GM18520 (cell line): ENCODE measurements around the gene TYRO3.

Experiments
- ATAC-seq: cut with Tn5 transposase; IDR thresholded peaks from one replicate; pipeline ENCODE4 v1.9.1; 2021; ENCODE audit not compliant: unreplicated experiment

Gene TYRO3

GRCh38 chr15:41558400-41559238 is at the start of gene TYRO3:
TYRO3 (plus strand) TSS chr15:41559212; CDS start chr15:41559258, 46 bp downstream.
- ATAC-seq: no peak

GRCh38 chr15:41510728-41511127 is 48.3 kb upstream of the TYRO3 start:
- no peak for ATAC-seq

DNA sequence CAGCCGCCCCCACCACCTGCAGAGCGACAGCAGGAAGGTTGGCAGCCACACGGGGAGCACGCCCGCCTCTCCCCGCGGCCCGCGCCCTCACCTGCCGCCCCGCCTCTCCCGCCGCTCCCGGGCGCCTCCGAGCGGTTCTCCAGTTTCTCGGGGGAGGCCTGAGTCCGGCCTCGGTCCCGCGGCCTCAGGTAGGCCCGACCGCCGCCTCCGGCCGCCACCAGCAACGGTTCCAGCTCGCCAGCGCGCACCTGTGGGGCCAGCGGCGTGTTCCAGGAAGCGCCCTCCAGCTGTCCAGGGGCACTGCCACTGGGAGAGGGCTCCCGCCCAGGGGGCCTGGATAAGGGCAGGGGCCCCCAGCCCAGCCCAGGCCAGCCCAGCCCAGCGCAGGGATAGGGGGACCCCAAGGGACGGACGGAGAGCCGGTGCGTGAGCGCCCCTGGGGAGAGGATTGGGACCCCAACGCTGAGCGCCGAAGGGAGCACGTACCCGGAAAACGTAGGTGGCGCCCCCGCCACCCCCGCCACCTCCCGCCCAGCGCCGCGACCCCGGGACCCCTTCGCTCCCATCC is 47.6 kb upstream of the TYRO3 start:
- no peak for ATAC-seq

DNA sequence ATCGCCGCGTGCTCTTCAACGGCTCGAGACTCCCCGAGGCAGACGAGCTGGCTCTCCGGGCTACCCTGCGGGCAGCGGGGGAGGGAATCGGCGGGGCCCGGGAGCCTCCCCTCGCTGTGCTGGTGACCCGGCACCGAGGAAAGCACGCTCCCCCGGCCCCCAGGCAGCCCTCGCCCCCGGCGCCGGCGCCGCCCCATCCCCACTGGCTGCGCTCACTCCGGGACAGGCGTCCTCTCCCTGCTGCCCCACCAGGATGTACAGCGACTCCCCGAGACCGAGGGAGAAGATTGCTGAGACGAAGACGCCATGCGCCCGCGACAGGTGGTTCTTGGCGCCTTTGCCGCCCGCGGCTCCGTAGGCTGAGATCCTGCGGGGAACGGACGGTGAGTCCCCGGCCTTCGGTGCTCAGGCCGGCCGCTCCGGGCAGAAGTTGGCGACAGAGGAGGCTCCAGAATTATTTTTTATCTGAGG is 47.1 kb upstream of the TYRO3 start:
- ATAC-seq: no peak

DNA sequence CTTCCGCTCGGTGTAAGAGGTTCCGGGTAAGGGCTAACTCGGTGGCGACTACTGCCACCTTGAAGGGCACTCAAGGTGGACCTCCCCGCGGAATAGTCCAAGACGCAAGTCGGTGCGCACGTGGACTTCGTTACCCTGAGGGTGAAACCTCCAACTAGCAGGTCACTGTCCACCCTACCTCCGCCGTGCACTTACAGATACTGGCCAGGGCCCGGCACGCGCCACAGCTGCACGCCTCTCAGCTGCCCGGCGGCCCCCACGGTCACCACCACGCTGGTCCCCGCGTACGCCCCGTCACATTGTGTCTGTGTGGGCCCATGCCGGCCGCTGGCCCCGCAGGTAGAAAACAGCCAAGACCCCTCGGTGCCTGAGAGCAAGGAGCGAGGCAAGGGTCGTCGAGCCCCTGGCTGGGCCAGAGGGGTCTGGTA is 46.5 kb upstream of the TYRO3 start:
- no peak for ATAC-seq

DNA sequence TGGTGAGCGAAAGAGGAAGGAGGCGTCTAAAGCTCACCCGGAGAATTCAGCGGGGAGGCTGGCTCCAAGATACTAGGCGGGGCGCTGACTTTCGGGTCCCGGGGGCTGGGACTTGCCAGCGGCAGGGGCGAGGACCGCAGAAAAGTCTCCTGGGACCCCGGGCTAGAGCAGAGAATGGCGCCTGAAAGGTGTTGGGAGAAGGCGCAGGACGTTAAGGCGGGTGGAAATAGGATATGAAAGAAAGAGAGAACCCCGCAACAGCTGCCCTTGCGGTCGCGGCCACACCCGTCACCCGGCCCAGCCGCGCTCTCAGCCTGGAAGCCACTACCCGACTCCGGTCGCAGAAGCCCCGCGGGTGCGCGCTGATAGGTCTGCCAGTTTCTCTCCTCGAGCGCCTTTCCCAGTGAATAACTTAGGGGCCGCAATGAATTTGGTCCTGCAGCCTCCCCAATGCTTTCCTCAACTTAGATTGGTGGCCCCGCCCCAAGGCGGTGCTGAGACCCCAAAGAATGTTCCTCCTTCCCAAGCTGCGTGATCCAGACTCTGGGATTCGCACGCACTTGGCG is 46.0 kb upstream of the TYRO3 start:
- no peak for ATAC-seq

GRCh38 chr15:41513506-41514227 is 45.3 kb upstream of the TYRO3 start, which contains the start of gene LTK:
LTK (minus strand) TSS chr15:41513827; CDS start chr15:41513709, 118 bp downstream.
- no peak for ATAC-seq

DNA sequence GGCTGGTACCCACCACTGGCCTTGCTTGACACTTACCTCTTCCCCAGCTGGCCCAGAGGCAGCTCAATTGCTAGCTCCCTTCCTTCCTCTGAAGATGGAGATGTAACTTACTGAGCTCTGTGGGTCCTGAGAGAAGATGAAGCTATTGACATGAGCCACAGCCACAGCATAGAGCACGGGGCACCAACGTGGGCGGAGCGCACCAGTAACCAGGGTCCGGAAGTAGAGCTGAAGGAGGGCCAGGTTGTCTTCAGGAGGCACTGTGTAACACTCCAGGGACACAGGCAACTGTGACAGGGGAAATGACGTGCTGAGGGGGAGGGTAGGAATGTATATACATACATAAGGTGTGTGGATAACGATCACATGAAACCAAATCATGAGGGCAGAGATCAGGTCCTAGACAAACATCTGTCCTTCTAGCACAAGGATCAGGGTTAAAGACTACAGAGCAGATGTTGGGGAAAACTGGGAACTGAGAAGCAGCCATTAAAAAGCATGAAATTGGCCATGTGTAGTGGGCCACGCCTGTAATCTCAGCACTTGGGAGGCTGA is 41.0 kb upstream of the TYRO3 start:
- no peak for ATAC-seq

- ATAC-seq: no peak
These were observed 38.4 kb upstream of the TYRO3 start for GRCh38 chr15:41520636-41521035.

DNA sequence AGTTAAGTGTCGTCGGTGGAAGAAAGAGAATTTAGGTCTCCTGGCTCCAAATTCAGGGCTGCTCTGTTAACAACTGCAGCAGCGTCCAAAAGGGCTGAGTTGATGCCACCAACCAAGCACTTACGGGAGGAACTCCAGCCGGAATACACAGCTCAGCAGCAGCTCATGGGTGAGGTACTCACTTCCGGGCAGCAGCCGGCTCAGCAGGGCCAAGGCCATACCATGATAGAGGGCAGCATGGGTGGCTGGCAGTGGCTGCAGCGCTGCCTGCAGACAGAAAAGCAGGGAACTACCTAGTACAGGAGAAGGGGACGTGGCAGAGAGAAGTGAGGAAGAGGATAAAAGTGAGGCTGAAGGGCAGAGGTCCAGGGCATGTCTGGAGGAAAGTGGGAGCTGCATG is 37.4 kb upstream of the TYRO3 start:
- ATAC-seq: no peak

DNA sequence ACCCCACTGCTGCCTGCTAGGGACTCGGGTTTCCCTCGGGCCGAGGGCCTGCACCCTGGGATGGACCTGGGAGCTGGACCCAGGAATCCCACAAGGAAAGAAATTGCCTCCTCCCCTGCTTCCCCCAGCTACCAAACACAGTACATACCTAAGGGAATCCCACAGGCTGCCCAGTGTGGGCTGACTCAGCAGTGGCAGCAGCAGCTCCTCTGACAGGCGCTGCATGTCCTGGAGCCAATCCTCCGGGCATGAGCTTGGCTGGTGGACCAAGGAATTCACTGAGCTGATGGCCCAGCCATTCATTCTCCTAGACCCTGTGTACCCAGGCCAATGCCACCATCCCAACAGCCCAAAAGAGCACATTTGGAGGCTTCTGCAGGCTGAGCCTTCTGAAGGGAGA is 35.9 kb upstream of the TYRO3 start:
- ATAC-seq: no peak

DNA sequence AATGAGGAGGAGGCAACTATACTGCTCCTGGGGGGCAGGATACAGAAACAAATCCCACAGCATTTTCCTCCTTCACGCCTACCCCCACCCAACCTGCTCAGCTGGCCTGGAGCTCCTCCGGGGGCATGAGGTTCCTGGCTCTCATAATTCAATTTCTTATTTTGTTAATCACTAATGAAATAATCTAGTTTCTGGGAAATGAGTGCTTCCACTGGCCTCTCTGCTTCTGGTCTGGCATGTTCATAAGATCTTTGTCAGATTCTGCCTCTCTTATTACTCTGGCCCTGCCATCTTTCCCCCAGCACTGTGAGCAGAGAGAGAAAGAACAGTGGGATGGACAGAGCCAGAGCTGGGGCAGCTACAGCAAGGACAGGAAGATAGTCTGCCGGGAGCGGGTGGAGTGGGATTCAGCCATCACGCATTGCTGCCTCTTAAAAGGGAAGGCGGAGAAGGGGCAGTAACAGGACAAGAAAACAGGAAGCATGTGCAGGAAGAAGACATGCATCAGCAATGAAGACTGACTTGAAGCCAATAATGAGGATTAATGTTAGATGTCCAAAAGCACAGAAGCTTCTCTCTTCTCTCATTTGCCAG is 28.6 kb upstream of the TYRO3 start:
- ATAC-seq: no peak

DNA sequence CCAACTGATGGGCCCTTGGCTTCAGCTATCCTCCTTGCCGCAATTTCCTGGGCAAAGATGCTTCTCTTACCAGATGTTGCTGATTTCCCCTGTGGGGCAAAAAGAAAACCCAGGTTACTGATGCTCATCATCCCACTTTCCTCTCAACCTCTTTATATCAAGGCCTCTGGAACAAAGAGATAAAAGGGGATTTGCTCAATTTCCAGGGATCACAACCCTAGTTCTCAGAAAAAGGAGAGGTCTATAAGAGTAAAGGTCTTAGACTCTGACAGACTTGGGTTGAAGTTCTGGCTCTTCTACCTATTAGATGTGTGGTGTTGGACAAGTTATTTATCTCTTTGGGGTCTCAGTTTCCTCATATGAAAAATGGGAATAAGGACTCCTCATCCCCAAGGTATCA is 23.5 kb upstream of the TYRO3 start:
- ATAC-seq: no peak

- ATAC-seq: no peak
These were observed 22.1 kb upstream of the TYRO3 start for GRCh38 chr15:41536866-41537265.

DNA sequence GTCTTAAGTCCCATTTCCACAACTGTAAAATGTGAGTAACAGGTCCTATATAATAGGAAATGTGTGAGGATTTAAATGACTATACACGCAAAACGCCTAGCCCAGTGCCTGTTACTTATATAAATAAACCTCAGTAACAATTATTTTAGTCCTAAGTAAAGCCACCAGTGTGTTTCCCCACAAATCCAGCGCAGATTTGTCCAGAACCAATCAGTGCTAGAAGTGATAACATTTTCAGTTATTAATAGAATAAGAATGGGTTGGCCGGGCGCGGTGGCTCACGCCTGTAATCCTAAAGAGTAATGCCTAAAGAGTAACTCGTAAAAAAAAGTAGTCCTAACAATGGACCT is 15.5 kb upstream of the TYRO3 start:
- ATAC-seq: no peak

- no peak for ATAC-seq
These were observed 14.4 kb upstream of the TYRO3 start for GRCh38 chr15:41544650-41545015.

GRCh38 chr15:41545218-41545617 is 13.8 kb upstream of the TYRO3 start:
- no peak for ATAC-seq

DNA sequence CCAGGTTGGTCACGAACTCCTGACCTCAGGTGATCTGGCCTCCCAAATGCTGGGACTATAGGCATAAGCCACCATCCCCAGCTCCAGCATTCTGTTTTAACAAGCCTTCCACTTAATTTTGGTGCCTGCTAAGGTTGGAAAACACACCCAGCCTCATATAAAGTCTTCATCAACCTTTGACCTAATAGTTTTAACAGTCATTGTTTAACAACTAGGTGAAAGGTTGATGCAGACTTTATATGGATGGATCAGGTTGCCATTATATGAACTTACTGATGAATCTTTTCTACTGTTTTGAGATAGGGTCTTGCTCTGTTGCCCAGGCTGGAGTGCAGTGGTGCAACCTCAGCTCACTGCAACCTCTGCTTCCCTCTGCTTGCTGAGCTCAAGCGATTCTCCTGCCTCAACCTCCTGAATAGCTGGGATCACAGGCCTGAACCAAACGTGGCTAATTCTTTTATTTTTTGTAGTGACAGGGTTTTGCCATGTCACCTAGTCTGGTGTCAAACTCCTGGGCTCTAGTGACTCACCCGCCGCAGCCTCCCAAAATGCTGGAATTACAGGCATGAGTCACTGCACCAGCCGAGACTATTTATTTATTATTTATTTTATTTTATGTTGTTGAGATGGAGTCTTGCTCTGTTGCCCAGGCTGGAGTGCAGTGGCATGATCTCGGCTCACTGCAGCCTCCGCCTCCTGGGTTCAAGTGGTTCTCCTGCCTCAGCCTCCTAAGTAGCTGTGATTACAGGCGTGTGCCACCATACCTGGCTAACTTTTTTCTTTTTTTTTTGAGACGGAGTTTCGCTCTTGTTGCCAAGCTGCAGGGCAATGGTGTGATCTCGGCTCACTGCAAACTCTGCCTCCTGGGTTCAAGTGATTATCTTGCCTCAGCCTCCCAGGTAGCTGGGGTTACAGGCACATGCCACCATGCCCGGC is 11.9 kb upstream of the TYRO3 start:
- ATAC-seq: no peak

- ATAC-seq: no peak
These were observed 8.8 kb upstream of the TYRO3 start for GRCh38 chr15:41550066-41550775.
